Heart right ventricle (tissue), 16 donors: ENCODE measurements around the gene FAM114A2. TPM values are rescaled to one million over a fixed set of nuclear protein-coding genes. Genes with fewer than 3 reads are reported as not detected.

Source experiments
- ATAC-seq, 8 donors: fragments of 200-7000 bp; cut with Tn5 transposase; one replicate each; pipeline ENCODE4 v1.9.1; 2020; ENCODE audit warnings: mild to moderate bottlenecking in 8 of 8, moderate library complexity in 8 of 8, moderate number of reproducible peaks in 1 of 8
- DNase-seq, 2 donors: peaks; one replicate each; pipeline ENCODE4 v3.0.0-alpha.2; 2020
- H3K27ac ChIP-seq, 10 donors: fragments of 200-600 bp; sonication (generic) in 2 of 10; one replicate each; pipeline versions ENCODE4 v1.5.0 to v1.8.0; 2020 to 2022; ENCODE audit warnings: mild to moderate bottlenecking in 3 of 10
- H3K27me3 ChIP-seq, 7 donors: fragments of 200-600 bp; one replicate each; pipeline ENCODE4 v1.8.0; 2021 to 2022; ENCODE audit warnings: mild to moderate bottlenecking in 2 of 7
- H3K36me3 ChIP-seq, 9 donors: fragments of 200-600 bp; sonication (generic) in 1 of 9; one replicate each; pipeline versions ENCODE4 v1.5.0 to v1.8.0; 2020 to 2022; ENCODE audit warnings: mild to moderate bottlenecking in 2 of 9
- H3K4me1 ChIP-seq, 9 donors: fragments of 200-600 bp; sonication (generic) in 1 of 9; one replicate each; pipeline versions ENCODE4 v1.5.0 to v1.8.0; 2020 to 2022; ENCODE audit warnings: mild to moderate bottlenecking in 4 of 9
- H3K4me3 ChIP-seq, 10 donors: fragments of 200-600 bp; sonication (generic) in 2 of 10; one replicate each; pipeline versions ENCODE4 v1.5.0 to v1.8.0; 2020 to 2022; ENCODE audit warnings: mild to moderate bottlenecking in 7 of 10, moderate library complexity in 2 of 10
- H3K9me3 ChIP-seq, 11 donors: fragments of 200-600 bp in 10 of 11; sonication (generic) in 2 of 11; one replicate each; pipeline versions ENCODE4 v1.5.0 to v1.8.0; 2013 to 2022; ENCODE audit warnings: mild to moderate bottlenecking in 2 of 11, control low read depth in 1 of 11, moderate library complexity in 1 of 11
- WGBS, 2 donors: extraction: QIAGEN DNeasy Blood & Tissue Kit; methylation state at CpG; one replicate each; pipeline ENCODE4 v1.1.7; 2013; ENCODE audit warnings: inconsistent platforms in 1 of 2; 5-methylcytosine and 5-hydroxymethylcytosine counted together
- intact Hi-C, 10 donors: fragments of 100-400 bp; cut with DNase I; formaldehyde crosslinking; loops; one replicate each; pipeline versions ENCODE4 v1.11.1 to v1.14.2; 2022
- polyA plus RNA-seq, 2 donors: library from polyadenylated mRNA; stranded (reverse); fragments of 200-250 nt; gene quantifications; one replicate each; pipeline ENCODE4 v1.2.3, GENCODE V29; 2013
- total RNA-seq, 10 donors: library from RNA; stranded (reverse); fragmentation: NEBNext Ultra II Directional in 3 of 10; extraction: Animal tissue kit (Norgen Biotek cat#: 25700) in 3 of 10; gene quantifications; one replicate each; pipeline versions ENCODE4 v1.2.1 to v1.2.4, GENCODE V29; 2021 to 2023
- TF ChIP-seq, protein P1 (sequence below), 9 donors: fragments of 200-600 bp; sonication (generic) in 2 of 9; IDR thresholded peaks; one replicate each; pipeline versions ENCODE4 v1.5.0 to v1.8.0; 2021 to 2022; ENCODE audit warnings: antibody characterized with exemption in 9 of 9, mild to moderate bottlenecking in 5 of 9, moderate library complexity in 1 of 9
- donor health status: Arrhythmogenic right ventricular cardiomyopathy.
- donor health status: ischemic (EF 13 %, LVEDD 7.1; RV severe dilation, severe dysfunction).
- donor health status: healthy with polysubstance abuse.
- donor health status: DM: no; HTN: yes; CAD: no.
- donor health status: DM: no; HTN: no; CAD: no.
- donor health status: ischemic (EF 25% LVEDD 6.9; RV normal size, moderate dysfunction).
- donor health status: ischemic (EF 25% LVEDD 5.7; RV mildly dilated, moderate dysfunction).
- donor health status: healthy.
- donor health status: DM: yes; HTN: yes; CAD: no.
- donor health status: Ischemic cardiomyopathy.
- donor health status: ischemic (EF 35%, LVEDD 5.7; RV mildly dilated, moderate dysfunction).
- donor health status: nonischemic (EF 11% LVEDD 7.7; RV severe dilation, severe dysfunction).
- donor health status: DM: yes; HTN: yes; CAD: no.
- donor health status: PGD.
- donor health status: ischemic (EF 29% LVEDD 5.4; RV normal size, mild dysfunction).
- donor health status: nonischemic (EF 23%, LVEDD 6.1; RV moderate dilation, normal function).

FAM114A2 gene
- total and polyA plus RNA-seq, 12 donors = 7.8 to 47.5 (median 35.4) TPM

DNA sequence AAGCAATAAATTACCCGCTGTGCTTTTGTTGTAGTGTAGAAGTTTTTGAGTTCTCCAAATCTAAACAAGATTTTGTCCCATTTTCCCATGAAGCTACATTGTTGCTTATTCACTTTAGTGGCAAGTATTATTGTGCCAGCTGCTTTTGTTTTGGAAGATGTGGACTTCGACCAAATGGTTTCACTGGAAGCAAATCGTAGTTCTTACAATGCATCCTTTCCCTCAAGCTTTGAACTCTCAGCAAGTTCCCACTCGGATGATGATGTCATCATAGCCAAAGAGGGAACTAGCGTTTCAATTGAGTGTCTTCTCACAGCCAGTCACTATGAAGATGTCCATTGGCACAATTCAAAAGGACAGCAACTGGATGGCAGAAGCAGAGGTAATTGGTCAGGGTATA, 10.9 kb upstream of the FAM114A2 start:
- Histone ChIP-seq H3K4me3 (no peak overlapping the region), H3K27me3 (no peaks in the 10 kb centered on the region), H3K36me3 (peaks cover 0 to 65% (median 14%) of the 10 kb centered on the region in 9 donors), H3K9me3 (no peaks in the 10 kb centered on the region), H3K4me1 (peaks cover 0 to 52% (median 30%) of the 10 kb centered on the region in 9 donors), H3K27ac (no peak overlapping the region)
- intact Hi-C loops = loop anchor here in 2 of 10 donors (10.0 kb wide), 1 partner anchor 65 kb away; no protein-coding TSS in a partner anchor
- 84 to 93% methylated on average over 5 of the region's 5 CpGs for WGBS, 2 donors
- ATAC-seq (no peak), DNase-seq (no peak)
- TF ChIP-seq, protein P1, sequence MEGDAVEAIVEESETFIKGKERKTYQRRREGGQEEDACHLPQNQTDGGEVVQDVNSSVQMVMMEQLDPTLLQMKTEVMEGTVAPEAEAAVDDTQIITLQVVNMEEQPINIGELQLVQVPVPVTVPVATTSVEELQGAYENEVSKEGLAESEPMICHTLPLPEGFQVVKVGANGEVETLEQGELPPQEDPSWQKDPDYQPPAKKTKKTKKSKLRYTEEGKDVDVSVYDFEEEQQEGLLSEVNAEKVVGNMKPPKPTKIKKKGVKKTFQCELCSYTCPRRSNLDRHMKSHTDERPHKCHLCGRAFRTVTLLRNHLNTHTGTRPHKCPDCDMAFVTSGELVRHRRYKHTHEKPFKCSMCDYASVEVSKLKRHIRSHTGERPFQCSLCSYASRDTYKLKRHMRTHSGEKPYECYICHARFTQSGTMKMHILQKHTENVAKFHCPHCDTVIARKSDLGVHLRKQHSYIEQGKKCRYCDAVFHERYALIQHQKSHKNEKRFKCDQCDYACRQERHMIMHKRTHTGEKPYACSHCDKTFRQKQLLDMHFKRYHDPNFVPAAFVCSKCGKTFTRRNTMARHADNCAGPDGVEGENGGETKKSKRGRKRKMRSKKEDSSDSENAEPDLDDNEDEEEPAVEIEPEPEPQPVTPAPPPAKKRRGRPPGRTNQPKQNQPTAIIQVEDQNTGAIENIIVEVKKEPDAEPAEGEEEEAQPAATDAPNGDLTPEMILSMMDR (IDR thresholded peaks at IDR 0.05) = no peak

DNA sequence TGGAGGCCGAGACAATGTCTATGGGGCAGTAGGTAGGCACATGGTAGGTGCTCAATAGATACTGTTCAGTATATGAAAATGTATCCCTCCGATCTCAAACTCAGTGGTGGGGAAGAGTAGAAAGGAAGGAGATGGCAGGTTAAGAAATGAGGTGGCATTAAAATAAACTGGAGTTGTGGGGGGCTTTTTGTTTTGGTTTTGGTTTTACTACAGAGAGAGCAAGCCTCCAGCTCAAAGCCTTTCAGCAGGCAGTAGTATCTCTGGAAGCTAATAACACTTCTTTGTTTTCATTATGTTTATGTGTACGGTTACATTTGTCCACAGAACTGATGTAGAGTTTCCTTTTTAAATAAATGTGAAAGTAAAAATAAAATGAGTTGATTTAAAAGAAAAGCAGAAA, 8.6 kb upstream of the FAM114A2 start:
- intact Hi-C loops = no loop called here
- DNase-seq (no peak), ATAC-seq (no peak)
- Histone ChIP-seq H3K9me3 (no peaks in the 10 kb centered on the region), H3K4me1 (peaks cover 0 to 75% (median 45%) of the 10 kb centered on the region in 9 donors), H3K27ac (peak overlapping the region in 1 of 10 donors; percentile 5), H3K36me3 (peaks cover 0 to 46% (median 5%) of the 10 kb centered on the region in 9 donors), H3K27me3 (no peaks in the 10 kb centered on the region), H3K4me3 (no peak overlapping the region)
- TF ChIP-seq, protein P1 (IDR thresholded peaks at IDR 0.05) = no peak
- 80 to 88% methylated on average over 3 of the region's 3 CpGs for WGBS, 2 donors

DNA sequence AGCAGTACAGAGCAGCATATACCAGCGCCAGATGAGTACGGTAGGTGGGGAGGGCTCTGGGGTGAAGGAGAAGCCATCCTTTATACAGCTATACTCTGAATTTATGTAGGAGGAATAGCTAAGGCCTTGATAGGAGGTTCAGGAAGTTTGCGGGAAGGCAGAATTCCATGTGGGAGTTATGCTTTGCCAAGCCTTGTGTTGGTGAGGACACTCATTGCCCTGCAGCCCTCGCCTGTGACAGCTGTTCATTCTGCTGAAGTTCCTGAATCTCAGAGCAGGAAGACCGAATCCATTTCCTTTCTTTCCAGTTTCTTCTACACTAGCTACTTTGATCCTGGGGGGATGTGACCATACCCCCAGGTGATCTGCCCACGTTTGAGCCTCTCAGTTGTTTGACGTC, 7.8 kb upstream of the FAM114A2 start:
- Histone ChIP-seq H3K4me3 (no peak overlapping the region), H3K27me3 (no peaks in the 10 kb centered on the region), H3K27ac (peak overlapping the region in 1 of 10 donors; percentile 5), H3K36me3 (peaks cover 0 to 37% (median 5%) of the 10 kb centered on the region in 9 donors), H3K9me3 (no peaks in the 10 kb centered on the region), H3K4me1 (peaks cover 0 to 83% (median 54%) of the 10 kb centered on the region in 9 donors)
- intact Hi-C loops = no loop called here
- TF ChIP-seq, protein P1 (IDR thresholded peaks at IDR 0.05) = no peak
- no peak for DNase-seq
- no peak for ATAC-seq
- 77 to 79% methylated on average over 7 of the region's 7 CpGs for WGBS, 2 donors

DNA sequence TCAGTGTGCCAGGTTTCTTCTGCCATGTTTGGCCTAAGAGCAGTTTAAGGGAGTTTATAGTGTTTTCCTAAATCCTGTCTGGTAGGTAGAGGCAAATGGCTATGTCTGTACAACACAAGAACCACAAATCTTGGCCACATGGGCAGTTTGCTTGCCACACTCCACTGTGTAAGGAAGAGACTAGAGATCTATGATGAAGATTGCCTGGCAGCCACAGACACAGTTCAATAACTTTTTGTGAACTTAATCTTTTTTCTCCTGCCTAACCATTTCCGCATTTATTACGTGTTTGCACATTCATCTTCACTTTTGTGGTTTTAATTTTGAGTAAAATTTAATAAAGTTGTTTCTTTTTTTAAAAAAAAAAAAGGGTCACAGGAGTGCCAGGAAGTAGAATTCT, 5.9 kb upstream of the FAM114A2 start:
- peaks cover 0 to 99% (median 72%) of the 10 kb centered on the region in 9 donors for H3K4me1 ChIP-seq
- intact Hi-C loops = loop anchor here in 1 of 10 donors (5.0 kb wide), 1 partner anchor 47 kb away; no protein-coding TSS in a partner anchor

More for the DNA sequence above, 5.9 kb upstream of the FAM114A2 start:
- Histone ChIP-seq H3K27ac (peak overlapping the region in 1 of 10 donors; percentile 16), H3K27me3 (no peaks in the 10 kb centered on the region), H3K36me3 (peaks cover 0 to 18% (median 0%) of the 10 kb centered on the region in 9 donors), H3K9me3 (no peaks in the 10 kb centered on the region), H3K4me3 (no peak overlapping the region)
- TF ChIP-seq, protein P1 (IDR thresholded peaks at IDR 0.05) = no peak
- DNase-seq = no peak
- WGBS, 2 donors = 97% methylated on average over 2 of the region's 2 CpGs
- no peak for ATAC-seq
